Prostate gland (tissue), 2 donors: Measurements from ENCODE around the gene DPP10. TPM values are rescaled to one million over a fixed set of nuclear protein-coding genes. Genes with fewer than 3 reads are reported as not detected.

Source experiments
- DNase-seq: peaks from one replicate; pipeline ENCODE4 v3.0.0-alpha.2; 2019; ENCODE audit warnings: low spot score
- H3K27ac ChIP-seq, 2 donors: fragments of 200-600 bp; sonication (generic); 2 replicates each; pipeline ENCODE4 v1.5.1; 2017 to 2019
- H3K27me3 ChIP-seq: fragments of 200-600 bp; sonication (generic); replicated peaks from 2 replicates; pipeline ENCODE4 v1.5.1; 2019; ENCODE audit not compliant: insufficient read depth
- H3K36me3 ChIP-seq, 2 donors: fragments of 200-600 bp; sonication (generic); 1 replicate in 1 of 2; 2 replicates in 1 of 2; pipeline versions ENCODE4 v1.5.1 to v1.8.1; 2017 to 2019
- H3K4me1 ChIP-seq: fragments of 200-600 bp; sonication (generic); replicated peaks from 2 replicates; pipeline ENCODE4 v1.5.1; 2019
- H3K4me3 ChIP-seq, 2 donors: fragments of 200-600 bp; sonication (generic); 2 replicates each; pipeline ENCODE4 v1.5.1; 2017 to 2019
- H3K9me3 ChIP-seq: fragments of 200-600 bp; sonication (generic); 2 replicates; pipeline ENCODE4 v1.5.1; 2017
- POLR2A ChIP-seq: fragments of 450-650 bp; IDR thresholded peaks from one replicate; pipeline ENCODE4 v1.6.1; 2016; ENCODE audit warnings: antibody characterized with exemption, mild to moderate bottlenecking
- POLR2AphosphoS5 ChIP-seq: sonication (generic); formaldehyde crosslinking; IDR thresholded peaks from one replicate; pipeline ENCODE4 v1.6.1; 2017; ENCODE audit warnings: antibody characterized with exemption
- WGBS: methylation state at CpG from one replicate; pipeline ENCODE4 v1.1.5; 2018; 5-methylcytosine and 5-hydroxymethylcytosine counted together
- intact Hi-C: fragments of 100-400 bp; cut with DNase I; formaldehyde crosslinking; loops from one replicate; pipeline ENCODE4 v1.14.2; 2022
- total RNA-seq, 2 donors: library from RNA; depleted of rRNA; stranded (reverse); fragments of >200 nt; gene quantifications; one replicate each; pipeline ENCODE4 v1.1.0, GENCODE V29; 2016
- TF ChIP-seq, protein P1 (sequence below), 4 experiments: fragments of 200-600 bp in 2 of 4; fragments of 450-650 bp in 2 of 4; sonication (generic) in 2 of 4; IDR thresholded peaks; 1 replicate in 3 of 4; 2 replicates in 1 of 4; pipeline ENCODE4 v1.5.1; 2016 to 2019; ENCODE audit warnings: antibody characterized with exemption in 4 of 4, mild to moderate bottlenecking in 2 of 4, moderate library complexity in 2 of 4

Gene DPP10
- total RNA-seq, 2 donors from 2014 or later, result 5.1 TPM; not detected in 1

DNA sequence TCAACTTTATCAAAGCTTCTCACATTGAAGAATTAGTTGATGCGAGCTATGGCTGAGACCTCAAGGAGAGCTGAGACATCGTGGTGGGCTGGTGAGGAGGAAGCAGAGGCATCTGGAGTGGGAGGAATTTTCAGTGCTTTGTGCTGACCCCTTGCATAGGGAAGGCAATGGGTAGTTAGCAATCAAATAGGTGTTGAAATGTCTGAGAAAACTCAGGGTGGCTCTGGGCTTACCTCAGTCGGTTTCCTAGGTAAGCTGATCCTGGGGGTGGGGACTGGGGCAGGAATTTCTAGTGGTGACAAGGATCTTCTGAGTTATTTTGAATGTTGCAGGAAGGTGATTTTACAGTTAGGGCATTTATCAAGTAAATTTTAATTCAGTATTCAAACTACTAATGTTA is 20.7 kb upstream of the DPP10 start:
- H3K4me1 ChIP-seq, result no peaks in the 10 kb centered on the region
- intact Hi-C loops, result no loop called here
- H3K36me3 ChIP-seq, result no peaks in the 10 kb centered on the region
- no peak overlapping the region for H3K27ac ChIP-seq
- DNase-seq, result no peak
- WGBS, result 59% methylated on average over 3 of the region's 3 CpGs
- no peaks in the 10 kb centered on the region for H3K9me3 ChIP-seq
- no peaks in the 10 kb centered on the region for H3K27me3 ChIP-seq
- no peak for TF ChIP-seq POLR2A
- TF ChIP-seq POLR2AphosphoS5, result no peak
- TF ChIP-seq, protein P1, sequence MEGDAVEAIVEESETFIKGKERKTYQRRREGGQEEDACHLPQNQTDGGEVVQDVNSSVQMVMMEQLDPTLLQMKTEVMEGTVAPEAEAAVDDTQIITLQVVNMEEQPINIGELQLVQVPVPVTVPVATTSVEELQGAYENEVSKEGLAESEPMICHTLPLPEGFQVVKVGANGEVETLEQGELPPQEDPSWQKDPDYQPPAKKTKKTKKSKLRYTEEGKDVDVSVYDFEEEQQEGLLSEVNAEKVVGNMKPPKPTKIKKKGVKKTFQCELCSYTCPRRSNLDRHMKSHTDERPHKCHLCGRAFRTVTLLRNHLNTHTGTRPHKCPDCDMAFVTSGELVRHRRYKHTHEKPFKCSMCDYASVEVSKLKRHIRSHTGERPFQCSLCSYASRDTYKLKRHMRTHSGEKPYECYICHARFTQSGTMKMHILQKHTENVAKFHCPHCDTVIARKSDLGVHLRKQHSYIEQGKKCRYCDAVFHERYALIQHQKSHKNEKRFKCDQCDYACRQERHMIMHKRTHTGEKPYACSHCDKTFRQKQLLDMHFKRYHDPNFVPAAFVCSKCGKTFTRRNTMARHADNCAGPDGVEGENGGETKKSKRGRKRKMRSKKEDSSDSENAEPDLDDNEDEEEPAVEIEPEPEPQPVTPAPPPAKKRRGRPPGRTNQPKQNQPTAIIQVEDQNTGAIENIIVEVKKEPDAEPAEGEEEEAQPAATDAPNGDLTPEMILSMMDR (IDR thresholded peaks at IDR 0.05), result no peak
- no peak overlapping the region for H3K4me3 ChIP-seq

- Histone ChIP-seq H3K36me3 (no peaks in the 10 kb centered on the region), H3K4me1 (no peaks in the 10 kb centered on the region), H3K9me3 (no peaks in the 10 kb centered on the region), H3K27ac (no peak overlapping the region), H3K27me3 (no peaks in the 10 kb centered on the region), H3K4me3 (no peak overlapping the region)
- WGBS, result 71% methylated on average over 2 of the region's 2 CpGs
- intact Hi-C loops, result no loop called here
- DNase-seq, result no peak
- TF ChIP-seq, protein P1 (IDR thresholded peaks at IDR 0.05), result no peak
- TF ChIP-seq POLR2AphosphoS5, result no peak
- TF ChIP-seq POLR2A, result no peak
These were observed 17.7 kb upstream of the DPP10 start for GRCh38 chr2:114424699-114425098.

DNA sequence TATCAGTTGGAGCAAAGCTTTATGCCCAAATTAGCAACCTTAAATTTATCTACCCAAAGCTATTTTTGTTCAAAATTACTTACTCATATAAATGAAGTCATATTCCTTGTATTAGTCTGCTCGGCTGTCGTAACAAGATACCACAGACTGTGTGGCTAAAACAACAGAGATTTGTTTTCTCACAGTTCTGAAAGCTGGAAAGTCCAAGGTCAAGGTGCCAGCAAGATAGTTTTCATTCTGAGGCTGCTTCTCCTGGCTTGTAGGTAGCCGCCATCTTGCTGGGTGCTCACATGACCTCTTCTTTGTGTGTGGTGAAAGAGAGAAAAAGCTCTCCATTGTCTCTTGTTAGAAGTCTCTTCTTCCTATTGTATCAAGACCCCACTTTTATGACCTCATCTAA is 15.7 kb upstream of the DPP10 start:
- Histone ChIP-seq H3K36me3 (no peaks in the 10 kb centered on the region), H3K27me3 (no peaks in the 10 kb centered on the region), H3K4me1 (no peaks in the 10 kb centered on the region), H3K9me3 (no peaks in the 10 kb centered on the region), H3K27ac (no peak overlapping the region), H3K4me3 (no peak overlapping the region)
- no peak for DNase-seq
- 85% methylated on average over 3 of the region's 3 CpGs for WGBS
- TF ChIP-seq, protein P1 (IDR thresholded peaks at IDR 0.05), result no peak
- TF ChIP-seq POLR2A, result no peak
- TF ChIP-seq POLR2AphosphoS5, result no peak
- intact Hi-C loops, result no loop called here

DNA sequence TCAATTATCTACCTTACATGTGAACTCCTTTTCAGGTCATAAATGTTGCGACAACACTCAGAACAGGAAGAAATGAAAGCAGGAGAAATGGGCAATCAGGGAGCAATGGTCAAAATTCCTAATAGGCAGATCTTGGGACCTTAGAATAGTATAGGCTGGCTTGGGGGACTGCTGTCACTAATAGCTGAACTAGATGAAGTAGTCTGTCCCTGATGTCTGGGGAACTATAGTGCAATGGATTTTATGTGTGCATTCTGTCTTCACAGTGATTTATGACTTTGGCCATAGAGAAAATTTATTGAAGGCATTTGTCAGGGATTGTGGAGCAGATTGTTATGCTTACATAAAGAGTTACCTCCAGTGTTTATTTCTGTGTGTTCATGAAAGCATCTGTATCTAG is 6.1 kb upstream of the DPP10 start:
- Histone ChIP-seq H3K9me3 (no peaks in the 10 kb centered on the region), H3K4me3 (no peak overlapping the region), H3K4me1 (no peaks in the 10 kb centered on the region), H3K27me3 (no peaks in the 10 kb centered on the region), H3K27ac (no peak overlapping the region), H3K36me3 (no peaks in the 10 kb centered on the region)
- no peak for DNase-seq
- intact Hi-C loops, result no loop called here
- TF ChIP-seq POLR2A, result no peak
- TF ChIP-seq, protein P1 (IDR thresholded peaks at IDR 0.05), result no peak
- WGBS, result 33% methylated on average over 1 of the region's 1 CpG

- Histone ChIP-seq H3K27ac (no peak overlapping the region), H3K4me3 (no peak overlapping the region), H3K4me1 (no peaks in the 10 kb centered on the region), H3K9me3 (no peaks in the 10 kb centered on the region), H3K27me3 (no peaks in the 10 kb centered on the region), H3K36me3 (no peaks in the 10 kb centered on the region)
- TF ChIP-seq POLR2A (no peak), POLR2AphosphoS5 (no peak)
- TF ChIP-seq, protein P1 (IDR thresholded peaks at IDR 0.05), result no peak
- 51% methylated on average over 4 of the region's 4 CpGs for WGBS
- no peak for DNase-seq
- intact Hi-C loops, result no loop called here
These were observed 4.1 kb downstream of the DPP10 start for GRCh38 chr2:114446571-114446970.
